Common myeloid progenitor, CD34-positive (primary cell): Measurements from ENCODE around the gene HLA-DPA1.

Source experiments
- CTCF ChIA-PET: fragments of 350-600 bp; sonication (Branson Sonifier 250); formaldehyde crosslinking; loops from one replicate; lab custom pipeline; 2021; ENCODE audit warnings: antibody characterized with exemption; lab: Charles Lee
- POLR2A ChIA-PET: fragments of 350-600 bp; sonication (Branson Sonifier 250); formaldehyde crosslinking; loops from one replicate; lab custom pipeline; 2021; ENCODE audit warnings: antibody characterized with exemption; lab: Charles Lee
- DNase-seq, 3 donors: peaks; one replicate each; pipeline versions ENCODE4 v3.0.0 to v3.0.0-alpha.2; 2013
- H3K27ac ChIP-seq, 2 experiments: 1 replicate in 1 of 2; 2 replicates in 1 of 2; pipeline ENCODE4 v1.7.0; 2013; ENCODE audit warnings: inconsistent platforms in 2 of 2, low read length in 2 of 2, mild to moderate bottlenecking in 2 of 2, low read depth in 1 of 2, moderate library complexity in 1 of 2; ENCODE audit not compliant: severe bottlenecking in 2 of 2, insufficient read depth in 1 of 2, poor library complexity in 1 of 2
- H3K27me3 ChIP-seq, 5 experiments: replicated peaks in 2 of 5; 1 replicate in 3 of 5; 2 replicates in 2 of 5; pipeline versions ENCODE4 v1.6.1 to v1.7.0; 2013; ENCODE audit warnings: low read length in 4 of 5, mild to moderate bottlenecking in 2 of 5, moderate library complexity in 2 of 5, inconsistent platforms in 1 of 5; ENCODE audit not compliant: insufficient read depth in 5 of 5, control insufficient read depth in 4 of 5
- H3K36me3 ChIP-seq, 4 experiments: 1 replicate in 2 of 4; 2 replicates in 2 of 4; pipeline versions ENCODE4 v1.6.1 to v1.7.0; 2013; ENCODE audit warnings: low read length in 3 of 4, control low read depth in 1 of 4, mild to moderate bottlenecking in 1 of 4; ENCODE audit not compliant: control insufficient read depth in 4 of 4, insufficient read depth in 4 of 4
- H3K4me1 ChIP-seq, 4 experiments: 1 replicate in 3 of 4; 2 replicates in 1 of 4; pipeline versions ENCODE4 v1.6.1 to v1.7.1; 2013; ENCODE audit warnings: low read length in 3 of 4, mild to moderate bottlenecking in 3 of 4, control low read depth in 1 of 4, inconsistent platforms in 1 of 4, moderate library complexity in 1 of 4; ENCODE audit not compliant: control insufficient read depth in 4 of 4, insufficient read depth in 4 of 4; ENCODE audit errors: control extremely low read depth in 1 of 4
- H3K4me3 ChIP-seq, 7 experiments: 1 replicate in 4 of 7; 2 replicates in 3 of 7; pipeline versions ENCODE4 v1.5.1 to v1.7.0; 2013; ENCODE audit warnings: mild to moderate bottlenecking in 7 of 7, low read length in 6 of 7, moderate library complexity in 6 of 7, inconsistent platforms in 2 of 7, low read depth in 2 of 7, control low read depth in 1 of 7; ENCODE audit not compliant: insufficient read depth in 4 of 7, control insufficient read depth in 1 of 7; ENCODE audit errors: extremely low read depth in 1 of 7
- H3K9me3 ChIP-seq, 5 experiments: 1 replicate in 4 of 5; 2 replicates in 1 of 5; pipeline versions ENCODE4 v1.6.1 to v1.7.1; 2013; ENCODE audit warnings: low read length in 4 of 5, mild to moderate bottlenecking in 2 of 5, inconsistent platforms in 1 of 5, low read depth in 1 of 5, moderate library complexity in 1 of 5; ENCODE audit not compliant: control insufficient read depth in 4 of 5, insufficient read depth in 2 of 5; ENCODE audit errors: control extremely low read depth in 1 of 5
- WGBS: methylation state at CpG from one replicate; pipeline ENCODE4 v1.1.5; 2013; ENCODE audit not compliant: insufficient coverage; 5-methylcytosine and 5-hydroxymethylcytosine counted together

HLA-DPA1 gene

DNA sequence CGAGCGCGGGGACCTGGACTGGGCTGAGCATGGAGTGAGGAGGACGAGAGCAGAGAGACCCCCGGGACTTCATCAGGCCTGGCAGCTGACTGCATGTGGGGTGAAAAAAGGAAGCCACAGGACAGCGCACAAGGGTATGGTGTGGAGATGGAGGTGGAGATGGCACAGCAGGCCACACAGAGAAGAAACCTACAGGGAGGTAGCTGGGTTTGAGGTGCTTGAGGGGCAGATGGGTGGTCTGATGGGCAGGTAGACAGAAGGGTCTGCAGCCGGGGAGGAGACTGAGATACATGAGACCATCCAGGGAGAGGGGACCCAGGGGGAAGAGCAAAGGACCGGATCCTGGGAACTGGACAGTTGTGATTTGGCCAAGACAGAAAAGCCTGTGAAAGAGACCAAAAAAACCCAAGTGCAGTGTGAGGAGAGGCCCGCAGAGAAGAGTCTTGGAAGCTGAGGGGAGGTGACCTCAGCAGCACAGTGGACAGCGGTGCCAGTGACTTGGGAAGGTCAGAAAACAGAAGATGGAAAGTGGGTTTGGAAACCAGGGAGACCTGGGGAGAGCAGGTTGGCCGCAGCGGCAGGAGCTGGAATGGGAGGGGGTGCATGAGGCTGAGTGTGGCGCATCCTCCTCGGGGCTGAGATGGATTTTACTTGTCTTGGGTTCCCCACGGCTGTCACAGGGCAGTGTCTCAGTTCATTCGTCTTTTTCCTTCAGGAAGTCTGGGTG is 7.8 kb upstream of the HLA-DPA1 start:
- Histone ChIP-seq H3K27ac (no peak overlapping the region), H3K4me1 (peaks cover 2 to 28% (median 21%) of the 10 kb centered on the region in 4 experiments), H3K9me3 (no peaks in the 10 kb centered on the region), H3K4me3 (peak overlapping the region in 4 of 7 experiments; percentile 2 to 63 (median 34)), H3K36me3 (peaks cover 5 to 60% (median 32%) of the 10 kb centered on the region in 4 experiments), H3K27me3 (no peaks in the 10 kb centered on the region)
- DNase-seq = no peak
- ChIA-PET POLR2A (no interaction called here), CTCF (interaction anchor here (0.8 to 6.7 kb wide), 14 partner anchors 9 to 196 kb away, joined by 3 to 99 read pairs (median 5); partner anchors contain the start of genes HLA-DMA and HLA-DPA1)
- 88% methylated on average over 15 of the region's 16 CpGs for WGBS

DNA sequence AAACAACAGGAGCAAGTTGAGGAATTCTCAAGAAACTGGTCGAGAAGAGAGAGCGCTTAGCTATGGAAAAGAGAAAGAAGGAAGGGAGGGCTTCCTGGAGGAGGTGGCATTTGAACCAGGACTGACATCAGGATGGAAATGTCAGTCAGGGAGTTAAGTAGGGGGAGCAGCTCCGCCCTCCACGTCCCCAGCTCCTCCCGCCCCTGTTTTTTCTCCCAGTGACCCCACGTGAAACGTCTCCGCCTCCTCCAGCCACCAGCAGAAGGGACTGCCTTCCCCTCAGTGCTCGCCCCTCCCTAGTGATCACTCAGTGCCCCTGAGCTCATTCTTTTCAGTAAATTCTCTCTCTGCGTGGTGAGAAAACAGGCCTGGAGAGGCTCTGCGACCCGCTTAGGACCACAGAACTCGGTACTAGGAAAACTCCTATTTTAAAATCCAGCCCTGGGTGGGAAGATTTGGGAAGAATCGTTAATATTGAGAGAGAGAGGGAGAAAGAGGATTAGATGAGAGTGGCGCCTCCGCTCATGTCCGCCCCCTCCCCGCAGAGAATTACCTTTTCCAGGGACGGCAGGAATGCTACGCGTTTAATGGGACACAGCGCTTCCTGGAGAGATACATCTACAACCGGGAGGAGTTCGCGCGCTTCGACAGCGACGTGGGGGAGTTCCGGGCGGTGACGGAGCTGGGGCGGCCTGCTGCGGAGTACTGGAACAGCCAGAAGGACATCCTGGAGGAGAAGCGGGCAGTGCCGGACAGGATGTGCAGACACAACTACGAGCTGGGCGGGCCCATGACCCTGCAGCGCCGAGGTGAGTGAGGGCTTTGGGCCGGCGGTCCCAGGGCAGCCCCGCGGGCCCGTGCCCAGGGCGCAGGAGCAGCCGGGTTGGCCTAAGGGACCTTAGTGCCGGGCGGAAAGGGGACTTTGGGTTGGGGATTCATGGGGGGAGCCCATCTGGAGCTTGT is 7.0 kb upstream of the HLA-DPA1 start:
- H3K27ac ChIP-seq = no peak overlapping the region
- no peaks in the 10 kb centered on the region for H3K9me3 ChIP-seq
- H3K36me3 ChIP-seq = peaks cover 3 to 52% (median 23%) of the 10 kb centered on the region in 4 experiments
- H3K4me1 ChIP-seq = peaks cover 3 to 36% (median 26%) of the 10 kb centered on the region in 4 experiments
- peak overlapping the region; percentile 2 to 63 (median 17) for H3K4me3 ChIP-seq
- ChIA-PET CTCF (interaction anchor here (0.6 to 6.7 kb wide), 16 partner anchors 8 to 189 kb away, joined by 3 to 99 read pairs (median 3); partner anchors contain the start of gene HLA-DPA1), POLR2A (no interaction called here)
- WGBS = 81% methylated on average over 42 of the region's 49 CpGs
- peak in 2 of 3 donors; percentile 28 to 34 for DNase-seq
- H3K27me3 ChIP-seq = no peaks in the 10 kb centered on the region

DNA sequence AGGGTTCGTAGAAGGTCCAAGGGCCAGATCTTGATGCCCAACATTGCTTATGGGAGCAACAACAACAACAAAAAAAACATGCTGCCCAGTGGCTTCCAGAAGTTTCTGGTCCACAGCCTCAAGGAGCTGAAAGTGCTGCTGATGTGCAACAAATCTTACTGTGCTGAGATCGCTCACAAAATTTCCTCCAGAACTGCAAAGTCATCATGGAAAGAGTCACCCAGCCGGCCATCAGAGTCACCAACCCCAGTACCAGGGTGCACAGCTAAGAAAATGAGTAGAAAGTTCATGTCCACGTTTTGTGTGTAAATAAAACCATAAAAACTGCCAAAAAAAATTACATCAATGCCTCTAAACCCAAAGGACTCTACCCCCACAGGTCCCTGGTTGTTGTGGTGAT is 6.1 kb upstream of the HLA-DPA1 start:
- DNase-seq = peak in 1 of 3 donors; percentile 53
- ChIA-PET CTCF (interaction anchor here (0.6 to 6.7 kb wide), 11 partner anchors 10 to 189 kb away, joined by 3 to 99 read pairs (median 3); no protein-coding TSS in a partner anchor), POLR2A (no interaction called here)
- H3K27ac ChIP-seq = no peak overlapping the region
- no peaks in the 10 kb centered on the region for H3K27me3 ChIP-seq
- WGBS = 70% methylated on average over 2 of the region's 4 CpGs
- peaks cover 6 to 44% (median 32%) of the 10 kb centered on the region in 4 experiments for H3K4me1 ChIP-seq
- H3K4me3 ChIP-seq = no peak overlapping the region
- H3K9me3 ChIP-seq = no peaks in the 10 kb centered on the region
- H3K36me3 ChIP-seq = peaks cover 0 to 44% (median 19%) of the 10 kb centered on the region in 4 experiments

DNA sequence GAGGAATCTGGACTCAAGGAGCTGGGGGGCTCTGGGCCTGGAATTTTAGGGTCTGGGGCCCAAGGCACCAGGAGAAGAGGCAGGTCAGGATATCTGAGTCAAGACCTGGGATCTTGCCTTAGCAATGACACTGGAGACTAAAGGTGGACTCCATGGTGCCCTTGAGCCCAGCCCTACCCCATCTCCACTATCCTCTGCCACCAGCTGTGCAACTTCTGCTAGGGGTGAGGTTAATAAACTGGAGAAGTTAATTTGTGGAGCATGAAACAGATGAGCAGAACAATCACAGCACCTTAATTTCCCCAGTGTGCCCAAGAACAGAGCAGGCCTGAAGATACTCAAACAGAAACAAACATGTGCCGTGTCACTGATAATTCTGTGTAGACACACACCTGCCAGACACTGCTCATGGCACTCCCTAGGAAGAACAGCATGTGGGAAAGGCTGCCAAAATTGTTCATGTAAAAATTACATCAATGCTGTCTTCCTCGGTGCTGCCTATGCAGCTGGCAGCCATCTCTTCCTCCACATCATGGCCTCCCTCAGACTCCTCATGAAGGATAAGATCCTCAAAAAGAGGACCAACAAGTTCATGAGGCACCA is 5.6 kb upstream of the HLA-DPA1 start:
- H3K4me3 ChIP-seq = no peak overlapping the region
- WGBS = 100% methylated on average over 1 of the region's 2 CpGs
- DNase-seq = no peak
- H3K9me3 ChIP-seq = no peaks in the 10 kb centered on the region
- H3K4me1 ChIP-seq = peaks cover 6 to 46% (median 32%) of the 10 kb centered on the region in 4 experiments
- H3K36me3 ChIP-seq = peaks cover 0 to 38% (median 19%) of the 10 kb centered on the region in 4 experiments
- POLR2A ChIA-PET = interaction anchor here (0.6 kb wide), 1 partner anchor 55 kb away, joined by 3 read pairs; no protein-coding TSS in a partner anchor
- CTCF ChIA-PET = interaction anchor here (1.0 to 6.7 kb wide), 7 partner anchors 8 to 69 kb away, joined by 3 to 99 read pairs (median 6); no protein-coding TSS in a partner anchor
- H3K27me3 ChIP-seq = no peaks in the 10 kb centered on the region
- no peak overlapping the region for H3K27ac ChIP-seq

DNA sequence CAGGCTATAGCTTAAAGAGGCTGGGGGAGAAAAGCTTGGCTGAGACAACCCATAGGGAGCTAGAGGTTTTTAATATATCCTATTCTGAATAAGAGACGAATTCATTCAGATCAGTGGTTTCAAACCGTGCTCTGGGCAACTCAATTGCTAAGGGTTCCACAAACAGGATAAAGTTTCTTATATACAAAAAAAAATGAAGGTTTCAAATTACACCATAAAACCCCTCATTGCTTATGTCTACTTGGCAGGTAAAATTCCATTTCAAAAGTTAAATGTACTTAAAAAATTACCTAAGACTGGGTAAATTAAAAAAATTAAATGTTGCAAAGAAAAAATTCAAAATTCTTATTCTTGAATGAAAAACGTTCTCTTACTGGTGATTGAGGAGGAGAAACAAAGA is 5.0 kb upstream of the HLA-DPA1 start:
- POLR2A ChIA-PET = interaction anchor here (0.8 kb wide), 1 partner anchor 61 kb away, joined by 3 read pairs; no protein-coding TSS in a partner anchor
- Histone ChIP-seq H3K4me3 (no peak overlapping the region), H3K27me3 (no peaks in the 10 kb centered on the region), H3K36me3 (peaks cover 0 to 33% (median 14%) of the 10 kb centered on the region in 4 experiments), H3K27ac (peak overlapping the region in 1 of 2 experiments; percentile 25), H3K9me3 (no peaks in the 10 kb centered on the region), H3K4me1 (peaks cover 6 to 50% (median 34%) of the 10 kb centered on the region in 4 experiments)
- CTCF ChIA-PET = interaction anchor here (1.0 to 6.7 kb wide), 5 partner anchors 9 to 62 kb away, joined by 3 to 99 read pairs (median 4); no protein-coding TSS in a partner anchor
- WGBS = 85% methylated on average over 3 of the region's 3 CpGs
- no peak for DNase-seq

DNA sequence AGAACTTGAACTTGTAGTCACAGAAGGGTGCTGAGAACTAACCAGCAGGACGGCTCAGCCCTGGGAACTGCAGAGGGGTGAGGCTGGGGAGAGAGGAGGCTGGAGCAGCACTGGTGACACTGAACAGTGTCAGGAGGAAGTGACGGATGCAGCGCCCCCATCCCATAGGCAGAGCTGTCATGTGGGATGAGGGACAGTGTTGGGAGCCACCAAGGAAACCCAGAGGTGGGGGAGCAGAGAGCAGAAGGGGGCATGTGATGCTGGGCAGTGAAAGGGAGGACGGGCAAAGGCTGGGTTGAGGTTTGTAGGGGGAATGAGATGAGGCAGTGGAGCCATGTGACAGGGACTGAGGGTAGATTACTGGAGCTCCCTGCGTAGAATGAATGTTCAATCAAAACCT is 4.5 kb upstream of the HLA-DPA1 start:
- CTCF ChIA-PET = interaction anchor here (1.0 to 6.7 kb wide), 3 partner anchors 9 to 62 kb away, joined by 3 to 99 read pairs (median 4); no protein-coding TSS in a partner anchor
- H3K27me3 ChIP-seq = no peaks in the 10 kb centered on the region
- peaks cover 0 to 29% (median 11%) of the 10 kb centered on the region in 4 experiments for H3K36me3 ChIP-seq
- H3K4me1 ChIP-seq = peaks cover 6 to 56% (median 38%) of the 10 kb centered on the region in 4 experiments
- POLR2A ChIA-PET = interaction anchor here (0.8 kb wide), 1 partner anchor 61 kb away, joined by 3 read pairs; no protein-coding TSS in a partner anchor
- H3K4me3 ChIP-seq = peak overlapping the region in 4 of 7 experiments; percentile 12 to 41 (median 25)
- no peak for DNase-seq
- peak overlapping the region in 1 of 2 experiments; percentile 25 for H3K27ac ChIP-seq
- H3K9me3 ChIP-seq = no peaks in the 10 kb centered on the region
- WGBS = 52% methylated on average over 4 of the region's 5 CpGs
